Tibial nerve (tissue), 4 donors: Measurements from ENCODE around the gene ZMAT2. TPM values are rescaled to one million over a fixed set of nuclear protein-coding genes. Genes with fewer than 3 reads are reported as not detected.

Experiments
- DNase-seq, 2 donors: peaks; one replicate each; pipeline ENCODE4 v3.0.0-alpha.2; 2019; ENCODE audit warnings: low spot score in 2 of 2
- H3K27ac ChIP-seq, 4 donors: fragments of 200-600 bp; sonication (generic) in 3 of 4; one replicate each; pipeline ENCODE4 v1.5.1; 2017 to 2019; ENCODE audit warnings: mild to moderate bottlenecking in 1 of 4
- H3K27me3 ChIP-seq, 2 donors: fragments of 200-600 bp; sonication (generic) in 1 of 2; one replicate each; pipeline versions ENCODE4 v1.5.1 to v1.6.0; 2017 to 2019
- H3K36me3 ChIP-seq, 3 donors: fragments of 200-600 bp; sonication (generic); one replicate each; pipeline ENCODE4 v1.5.1; 2018 to 2019
- H3K4me1 ChIP-seq, 4 donors: fragments of 200-600 bp; sonication (generic) in 3 of 4; one replicate each; pipeline ENCODE4 v1.5.1; 2017 to 2019
- H3K4me3 ChIP-seq, 4 donors: fragments of 200-600 bp; sonication (generic) in 3 of 4; one replicate each; pipeline ENCODE4 v1.5.1; 2017 to 2019; ENCODE audit warnings: mild to moderate bottlenecking in 1 of 4, moderate library complexity in 1 of 4
- H3K9me3 ChIP-seq, 4 donors: fragments of 200-600 bp; sonication (generic) in 3 of 4; one replicate each; pipeline ENCODE4 v1.5.1; 2017 to 2019
- EP300 ChIP-seq, 2 donors: sonication (generic); formaldehyde crosslinking; IDR thresholded peaks; one replicate each; pipeline ENCODE4 v1.6.1; 2017; ENCODE audit warnings: antibody characterized with exemption in 2 of 2, mild to moderate bottlenecking in 1 of 2
- POLR2A ChIP-seq, 2 donors: fragments of 450-650 bp; IDR thresholded peaks; one replicate each; pipeline ENCODE4 v1.6.1; 2017; ENCODE audit warnings: antibody characterized with exemption in 2 of 2, mild to moderate bottlenecking in 2 of 2, moderate library complexity in 2 of 2
- WGBS, 2 donors: methylation state at CpG; one replicate each; pipeline ENCODE4 v1.1.5; 2018; 5-methylcytosine and 5-hydroxymethylcytosine counted together
- small RNA-seq: library from RNA; depleted of rRNA; stranded (forward); fragments of <200 nt; gene quantifications from one replicate; pipeline ENCODE3, GENCODE V24; 2016
- total RNA-seq, 4 donors: library from RNA; depleted of rRNA; stranded (reverse); fragments of >200 nt; gene quantifications; one replicate each; pipeline ENCODE4 v1.1.0, GENCODE V29; 2016
- TF ChIP-seq, protein P1 (sequence below), 5 experiments: fragments of 200-600 bp in 3 of 5; fragments of 450-650 bp in 2 of 5; sonication (generic) in 3 of 5; IDR thresholded peaks; one replicate each; pipeline ENCODE4 v1.5.1; 2016 to 2019; ENCODE audit warnings: antibody characterized with exemption in 5 of 5, mild to moderate bottlenecking in 3 of 5, moderate library complexity in 2 of 5

The ZMAT2 gene
- total RNA-seq, 4 donors from 2014 or later, result 25.5 to 43.1 (median 33.6) TPM

DNA sequence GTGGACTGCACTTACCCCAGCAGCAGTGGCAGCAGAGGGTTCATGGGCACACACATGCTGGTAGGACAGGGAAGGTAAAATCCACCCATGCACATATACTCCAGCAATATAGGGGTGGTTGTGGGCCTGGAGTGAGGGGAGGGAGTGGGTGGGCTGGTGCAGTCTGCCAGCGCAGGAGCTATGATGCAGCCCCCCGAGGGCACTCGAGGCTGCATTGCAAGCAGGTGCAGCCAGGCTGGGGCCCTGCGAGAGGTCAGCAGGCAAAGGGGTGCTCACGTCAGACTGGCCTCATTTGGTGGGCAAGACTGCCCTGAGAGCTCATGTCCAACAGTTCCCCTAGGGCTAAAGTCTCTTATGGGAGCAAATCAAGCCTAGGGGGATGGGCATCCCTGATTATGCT, 53.3 kb downstream of the ZMAT2 start:
- Histone ChIP-seq H3K9me3 (peaks cover 0 to 100% (median 8%) of the 10 kb centered on the region in 4 donors), H3K4me1 (no peaks in the 10 kb centered on the region), H3K27ac (no peak overlapping the region), H3K4me3 (no peak overlapping the region), H3K27me3 (no peaks in the 10 kb centered on the region), H3K36me3 (no peaks in the 10 kb centered on the region)
- DNase-seq, result no peak
- no peak for TF ChIP-seq POLR2A (IDR thresholded peaks at IDR 0.05)
- TF ChIP-seq EP300 (IDR thresholded peaks at IDR 0.05), result no peak
- TF ChIP-seq, protein P1, sequence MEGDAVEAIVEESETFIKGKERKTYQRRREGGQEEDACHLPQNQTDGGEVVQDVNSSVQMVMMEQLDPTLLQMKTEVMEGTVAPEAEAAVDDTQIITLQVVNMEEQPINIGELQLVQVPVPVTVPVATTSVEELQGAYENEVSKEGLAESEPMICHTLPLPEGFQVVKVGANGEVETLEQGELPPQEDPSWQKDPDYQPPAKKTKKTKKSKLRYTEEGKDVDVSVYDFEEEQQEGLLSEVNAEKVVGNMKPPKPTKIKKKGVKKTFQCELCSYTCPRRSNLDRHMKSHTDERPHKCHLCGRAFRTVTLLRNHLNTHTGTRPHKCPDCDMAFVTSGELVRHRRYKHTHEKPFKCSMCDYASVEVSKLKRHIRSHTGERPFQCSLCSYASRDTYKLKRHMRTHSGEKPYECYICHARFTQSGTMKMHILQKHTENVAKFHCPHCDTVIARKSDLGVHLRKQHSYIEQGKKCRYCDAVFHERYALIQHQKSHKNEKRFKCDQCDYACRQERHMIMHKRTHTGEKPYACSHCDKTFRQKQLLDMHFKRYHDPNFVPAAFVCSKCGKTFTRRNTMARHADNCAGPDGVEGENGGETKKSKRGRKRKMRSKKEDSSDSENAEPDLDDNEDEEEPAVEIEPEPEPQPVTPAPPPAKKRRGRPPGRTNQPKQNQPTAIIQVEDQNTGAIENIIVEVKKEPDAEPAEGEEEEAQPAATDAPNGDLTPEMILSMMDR (IDR thresholded peaks at IDR 0.05), result no peak
- WGBS, 2 donors, result 75 to 100% methylated on average over 2 to 5 of the region's 5 CpGs

Small RNAs within 50 kb of the gene (small RNA-seq; reads per million reads assigned to genes)
- 37.9 reads per million, percentile 94 among the genes with 10 or more reads in this experiment for gene VTRNA1-1
- 1.2 reads per million, percentile 32 among the genes with 10 or more reads in this experiment for gene VTRNA1-2
- not detected for gene VTRNA1-3

Other genes with a start within 250 kb of the ZMAT2 start
- gene EIF4EBP3, start 152.8 kb upstream of the ZMAT2 start, total RNA-seq, result 10 to 100 TPM; 12.3 to 29.4 (median 14.9) TPM
- 10 to 100 TPM; 16.6 to 23.7 (median 19.2) TPM for gene SRA1, start 143.0 kb upstream of the ZMAT2 start, total RNA-seq
- gene APBB3, start 135.8 kb upstream of the ZMAT2 start, total RNA-seq, result 10 to 100 TPM; 43.7 to 70.8 (median 48.4) TPM
- gene SLC35A4, start 135.6 kb upstream of the ZMAT2 start, total RNA-seq, result 10 to 100 TPM; 22.9 to 36.9 (median 26.8) TPM
- gene CD14, start 67.3 kb upstream of the ZMAT2 start, total RNA-seq, result 10 to 100 TPM; 54.6 to 81.0 (median 77.0) TPM
- 100 to 1,000 TPM in 1 of 4 donors, 10 to 100 TPM in 3; 72.8 to 129 (median 93.0) TPM for gene TMCO6, start 61.0 kb upstream of the ZMAT2 start, total RNA-seq
- gene NDUFA2, start 52.8 kb upstream of the ZMAT2 start, total RNA-seq, result 10 to 100 TPM; 52.2 to 80.6 (median 64.3) TPM
- gene IK, start 52.6 kb upstream of the ZMAT2 start, total RNA-seq, result 100 to 1,000 TPM in 2 of 4 donors, 10 to 100 TPM in 2; 91.6 to 142 (median 108) TPM
- gene WDR55, start 35.5 kb upstream of the ZMAT2 start, total RNA-seq, result 10 to 100 TPM; 15.1 to 33.0 (median 21.1) TPM
- 1 to 10 TPM; 1.3 to 6.1 (median 2.0) TPM for gene DND1, start 26.9 kb upstream of the ZMAT2 start, total RNA-seq
- gene HARS1, start 9.1 kb upstream of the ZMAT2 start, total RNA-seq, result 10 to 100 TPM; 45.4 to 63.9 (median 48.6) TPM
- 10 to 100 TPM; 33.9 to 41.2 (median 35.1) TPM for gene HARS2, start 9.0 kb upstream of the ZMAT2 start, total RNA-seq
- not detected for gene PCDHA1, start 85.7 kb downstream of the ZMAT2 start, total RNA-seq
- under 1 TPM in 1 of 4 donors, not detected in 3; 0.21 TPM for gene PCDHA2, start 94.4 kb downstream of the ZMAT2 start, total RNA-seq
- gene PCDHA3, start 100.6 kb downstream of the ZMAT2 start, total RNA-seq, result 1 to 10 TPM in 1 of 4 donors, under 1 TPM in 3; 0.84 to 3.5 (median 0.94) TPM
- gene PCDHA4, start 106.6 kb downstream of the ZMAT2 start, total RNA-seq, result 1 to 10 TPM; 1.6 to 5.7 (median 2.0) TPM
- gene PCDHA5, start 121.2 kb downstream of the ZMAT2 start, total RNA-seq, result 1 to 10 TPM in 1 of 4 donors, under 1 TPM in 3; 0.39 to 2.7 (median 0.54) TPM
- 1 to 10 TPM; 1.3 to 1.9 (median 1.4) TPM for gene PCDHA6, start 127.5 kb downstream of the ZMAT2 start, total RNA-seq
- gene PCDHA7, start 133.8 kb downstream of the ZMAT2 start, total RNA-seq, result 1 to 10 TPM; 1.2 to 2.9 (median 1.7) TPM
- 1 to 10 TPM in 1 of 4 donors, under 1 TPM in 3; 0.63 to 2.0 (median 0.84) TPM for gene PCDHA8, start 140.7 kb downstream of the ZMAT2 start, total RNA-seq
- 1 to 10 TPM in 1 of 4 donors, under 1 TPM in 3; 0.39 to 1.8 (median 0.64) TPM for gene PCDHA9, start 147.9 kb downstream of the ZMAT2 start, total RNA-seq
- 1 to 10 TPM in 3 of 4 donors, under 1 TPM in 1; 0.78 to 4.4 (median 2.4) TPM for gene PCDHA10, start 155.4 kb downstream of the ZMAT2 start, total RNA-seq
- gene PCDHA11, start 168.5 kb downstream of the ZMAT2 start, total RNA-seq, result 1 to 10 TPM in 1 of 4 donors, under 1 TPM in 3; 0.60 to 1.3 (median 0.91) TPM
- gene PCDHA12, start 174.9 kb downstream of the ZMAT2 start, total RNA-seq, result 10 to 100 TPM in 1 of 4 donors, 1 to 10 TPM in 3; 3.3 to 10.5 (median 6.7) TPM
- 1 to 10 TPM in 3 of 4 donors, under 1 TPM in 1; 0.66 to 3.0 (median 1.7) TPM for gene PCDHA13, start 181.7 kb downstream of the ZMAT2 start, total RNA-seq
- 1 to 10 TPM; 1.2 to 3.3 (median 2.7) TPM for gene PCDHAC1, start 225.9 kb downstream of the ZMAT2 start, total RNA-seq